GM12878 (cell line): Measurements from ENCODE around the gene SCARF2. TPM values are rescaled to one million over a fixed set of nuclear protein-coding genes. Genes with fewer than 3 reads are reported as not detected.

Experiments
- ATAC-seq: fragments of 200-7000 bp; cut with Tn5 transposase; 3 replicates; pipeline ENCODE4 v1.9.1; 2020; ENCODE audit warnings: mild to moderate bottlenecking, moderate library complexity
- BruUV-seq: library from RNA; stranded (reverse); fragments of 400-500 nt; replicated peaks from 2 replicates; lab custom pipeline; 2021; lab: Mats Ljungman, UMichigan
- CTCF ChIA-PET: fragments of 300-600 bp; sonication (Branson Sonifier 250); formaldehyde crosslinking; extraction: SDS; loops from one replicate; lab custom pipeline; 2021; ENCODE audit warnings: inconsistent platforms; lab: Yijun Ruan, JAX
- POLR2A ChIA-PET: fragments of 350-600 bp; formaldehyde crosslinking; extraction: SDS; loops from one replicate; lab custom pipeline; 2021; ENCODE audit warnings: inconsistent platforms; lab: Charles Lee
- RAD21 ChIA-PET: fragments of 300-600 bp; sonication (Branson Sonifier 250); formaldehyde crosslinking; loops from one replicate; lab custom pipeline; 2023; ENCODE audit warnings: antibody characterized with exemption; ENCODE audit not compliant: unreplicated experiment; lab: Charles Lee
- SMC1A ChIA-PET: fragments of 300-600 bp; sonication (Branson Sonifier 250); formaldehyde crosslinking; loops from one replicate; lab custom pipeline; 2023; ENCODE audit not compliant: unreplicated experiment, uncharacterized antibody; lab: Charles Lee
- DNase-seq: peaks from one replicate; pipeline ENCODE4 v3.0.0-alpha.2; 2011; ENCODE audit warnings: low read depth, low spot score
- FAIRE-seq: peaks from 3 replicates; lab custom pipeline; 2011; peaks lifted over from hg19 to GRCh38; lab: Jason Lieb, UNC
- H2AFZ ChIP-seq: 2 replicates; pipeline ENCODE4 v1.6.0; 2011; ENCODE audit warnings: low read depth, low read length, control low read depth; ENCODE audit not compliant: control insufficient read depth
- H3K27ac ChIP-seq: 2 replicates; pipeline ENCODE4 v1.5.1; 2011; ENCODE audit warnings: control low read depth; ENCODE audit not compliant: control insufficient read depth, insufficient read depth
- H3K27me3 ChIP-seq, 2 experiments: replicated peaks in 1 of 2; 2 replicates each; pipeline versions ENCODE4 v1.6.0 to v1.6.1; 2011; ENCODE audit warnings: low read length in 1 of 2; ENCODE audit not compliant: control insufficient read depth in 2 of 2, insufficient read depth in 2 of 2
- H3K36me3 ChIP-seq, 2 experiments: 2 replicates each; pipeline ENCODE4 v1.5.1; 2011; ENCODE audit warnings: low read length in 1 of 2; ENCODE audit not compliant: control insufficient read depth in 2 of 2, insufficient read depth in 2 of 2
- H3K4me1 ChIP-seq: 2 replicates; pipeline ENCODE4 v1.6.1; 2011; ENCODE audit warnings: mild to moderate bottlenecking, low read length, moderate library complexity, mixed read lengths; ENCODE audit not compliant: control insufficient read depth, insufficient read depth
- H3K4me2 ChIP-seq: 2 replicates; pipeline ENCODE4 v1.6.0; 2011; ENCODE audit warnings: control low read depth; ENCODE audit not compliant: control insufficient read depth, insufficient read depth
- H3K4me3 ChIP-seq: fragments of 200-600 bp; sonication (generic); 2 replicates; pipeline ENCODE4 v1.5.1; 2016
- H3K79me2 ChIP-seq: 2 replicates; pipeline ENCODE4 v1.6.0; 2011; ENCODE audit warnings: low read length; ENCODE audit not compliant: control insufficient read depth, insufficient read depth
- H3K9ac ChIP-seq: 2 replicates; pipeline ENCODE4 v1.8.0; 2011; ENCODE audit warnings: low read length, control low read depth, mixed read lengths; ENCODE audit not compliant: control insufficient read depth, insufficient read depth
- H3K9me3 ChIP-seq: replicated peaks from 3 replicates; pipeline ENCODE4 v1.5.1; 2011; ENCODE audit warnings: mild to moderate bottlenecking, low read length; ENCODE audit not compliant: control insufficient read depth, insufficient read depth
- H4K20me1 ChIP-seq: 2 replicates; pipeline ENCODE4 v1.6.0; 2011; ENCODE audit not compliant: control insufficient read depth, insufficient read depth
- ASH2L ChIP-seq: fragments of 300-600, 200-600 bp; sonication (generic); IDR thresholded peaks from 2 replicates; pipeline ENCODE4 v1.6.1; 2017; ENCODE audit warnings: low read depth, mild to moderate bottlenecking, borderline replicate concordance
- ATF7 ChIP-seq: fragments of 450-650 bp; IDR thresholded peaks from 2 replicates; pipeline ENCODE4 v1.6.1; 2016; ENCODE audit warnings: low read depth, mild to moderate bottlenecking
- CBX3 ChIP-seq: fragments of 200-600 bp; sonication (generic); IDR thresholded peaks from 2 replicates; pipeline ENCODE4 v1.6.1; 2016; ENCODE audit warnings: low read depth, borderline replicate concordance
- E2F8 ChIP-seq: fragments of 450-650 bp; IDR thresholded peaks from 2 replicates; pipeline ENCODE4 v1.6.1; 2018; ENCODE audit warnings: mild to moderate bottlenecking, low read depth, moderate library complexity; ENCODE audit not compliant: partially characterized antibody
- HCFC1 ChIP-seq: fragments of 150-350 bp; IDR thresholded peaks from 2 replicates; pipeline ENCODE4 v1.6.1; 2014; ENCODE audit warnings: low read length
- JUNB ChIP-seq: IDR thresholded peaks from 2 replicates; pipeline ENCODE4 v1.6.1; 2016; ENCODE audit warnings: antibody characterized with exemption, mild to moderate bottlenecking
- MEF2B ChIP-seq: fragments of 450-650 bp; IDR thresholded peaks from 2 replicates; pipeline ENCODE4 v1.6.1; 2018; ENCODE audit warnings: mild to moderate bottlenecking, moderate library complexity; ENCODE audit not compliant: partially characterized antibody, poor library complexity, severe bottlenecking
- MLLT1 ChIP-seq: fragments of 450-650 bp; IDR thresholded peaks from 2 replicates; pipeline ENCODE4 v1.6.1; 2016; ENCODE audit warnings: mild to moderate bottlenecking
- PKNOX1 ChIP-seq: fragments of 450-650 bp; IDR thresholded peaks from 2 replicates; pipeline ENCODE4 v1.6.1; 2016; ENCODE audit warnings: mild to moderate bottlenecking
- PML ChIP-seq: IDR thresholded peaks from 2 replicates; pipeline ENCODE4 v1.6.1; 2012; ENCODE audit warnings: low read length, inconsistent platforms
- RUNX3 ChIP-seq: IDR thresholded peaks from 2 replicates; pipeline ENCODE4 v1.6.1; 2012; ENCODE audit warnings: low read length, inconsistent platforms
- SREBF2 ChIP-seq: IDR thresholded peaks from 2 replicates; pipeline ENCODE4 v1.6.1; 2012; ENCODE audit warnings: mild to moderate bottlenecking, low read length
- ZSCAN29 ChIP-seq: fragments of 450-650 bp; IDR thresholded peaks from 2 replicates; pipeline ENCODE4 v1.6.1; 2017; ENCODE audit warnings: mild to moderate bottlenecking, moderate library complexity
- WGBS: methylation state at CpG from one replicate; pipeline ENCODE4 v1.1.6; 2016; ENCODE audit warnings: low lambda C conversion rate; ENCODE audit not compliant: insufficient replicate concordance, insufficient coverage; ENCODE audit errors: missing lambda C conversion rate; 5-methylcytosine and 5-hydroxymethylcytosine counted together
- in situ Hi-C: fragments of 300-500 bp; cut with MboI; formaldehyde crosslinking; loops from 9 replicates; pipeline ENCODE4 v1.14.3; 2018; ENCODE audit warnings: mixed read lengths
- intact Hi-C: fragments of 100-400 bp; cut with micrococcal nuclease; formaldehyde crosslinking; loops from one replicate; pipeline ENCODE4 v1.14.2; 2022; ENCODE audit not compliant: unreplicated experiment
- polyA plus RNA-seq, 11 experiments: library from polyadenylated mRNA; depleted of rRNA in 4 of 11; unstranded in 6 of 11; stranded (reverse) in 5 of 11; fragments of >200 nt; fragmentation: Nextera tagmentation in 4 of 11; fragmentation: Illumina TruSeq in 1 of 11; extraction: Ambion mirVana in 4 of 11; extraction: Trizol in 1 of 11; gene quantifications; 1 replicate in 1 of 11; 2 replicates in 10 of 11; pipeline versions ENCODE4 v1.2.1 to v1.2.3, GENCODE V29; 2011 to 2016; ENCODE audit warnings: inconsistent platforms in 2 of 11, missing spikeins in 2 of 11, low read depth in 1 of 11
- total RNA-seq, 4 experiments: library from RNA; depleted of rRNA in 3 of 4; stranded (reverse); fragments of >200 nt in 3 of 4; fragmentation: Illumina TruSeq in 1 of 4; extraction: Trizol in 1 of 4; gene quantifications; 2 replicates each; pipeline versions ENCODE4 v1.2.1 to v1.2.3, GENCODE V29; 2013 to 2021

The SCARF2 gene
- total and polyA plus RNA-seq, 10 of the 15 experiments (the other 5 are each of a cell fraction or from before 2014, with no cell fraction given), result 0.01 to 0.74 (median 0.17) TPM; not detected in 5

- in situ Hi-C loops, result no loop called here
- Histone ChIP-seq H3K79me2 (no peaks in the 10 kb centered on the region), H3K9me3 (no peaks in the 10 kb centered on the region), H3K4me3 (no peak overlapping the region), H3K4me2 (no peak overlapping the region), H3K36me3 (no peaks in the 10 kb centered on the region), H2AFZ (no peak overlapping the region), H3K27me3 (no peaks in the 10 kb centered on the region), H3K4me1 (peaks cover 8% of the 10 kb centered on the region), H3K27ac (no peak overlapping the region), H4K20me1 (no peaks in the 10 kb centered on the region), H3K9ac (no peak overlapping the region)
- CTCF ChIA-PET, result no interaction called here
- 50% methylated on average over 2 of the region's 2 CpGs for WGBS
- POLR2A ChIA-PET, result interaction anchor here (0.7 kb wide), 1 partner anchor 10 kb away, joined by 5 read pairs; no protein-coding TSS in a partner anchor
- no peak for DNase-seq
- SMC1A ChIA-PET, result interaction anchor here (1.4 kb wide), 1 partner anchor 59 kb away, joined by 3 read pairs; no protein-coding TSS in a partner anchor
- TF ChIP-seq CBX3 (no peak), E2F8 (no peak), HCFC1 (no peak)
- intact Hi-C loops, result no loop called here
- no peak for FAIRE-seq
- RAD21 ChIA-PET, result no interaction called here
- no peak for ATAC-seq
- no TSS peak for BruUV-seq
Observed at GRCh38 chr22:20397498-20397897, 40.1 kb downstream of the SCARF2 start.

- POLR2A ChIA-PET, result no interaction called here
- WGBS, result 0% methylated on average over 1 of the region's 1 CpG
- FAIRE-seq, result peak; percentile 77
Observed at GRCh38 chr22:20396639-20397038, 41.0 kb downstream of the SCARF2 start.

More at GRCh38 chr22:20396639-20397038, 41.0 kb downstream of the SCARF2 start:
- Histone ChIP-seq H4K20me1 (no peaks in the 10 kb centered on the region), H3K27me3 (no peaks in the 10 kb centered on the region), H3K9ac (no peak overlapping the region), H3K9me3 (no peaks in the 10 kb centered on the region), H2AFZ (no peak overlapping the region), H3K4me2 (peak overlapping the region; percentile 36), H3K27ac (no peak overlapping the region), H3K4me1 (peaks cover 8% of the 10 kb centered on the region), H3K4me3 (no peak overlapping the region), H3K79me2 (no peaks in the 10 kb centered on the region), H3K36me3 (no peaks in the 10 kb centered on the region)
- in situ Hi-C loops, result no loop called here
- ATAC-seq (peak; percentile 35), DNase-seq (peak; percentile 19)
- TF ChIP-seq MEF2B, result peak; percentile 85
- peak; percentile 57; the same call in 1 of the 2 replicates for TF ChIP-seq MLLT1
- TF ChIP-seq PML, result no peak
- no peak for TF ChIP-seq ZSCAN29
- 0 out of 2 replicates have a peak, but pooled peaks have one; percentile 16 for TF ChIP-seq PKNOX1
- no peak for TF ChIP-seq SREBF2
- TF ChIP-seq ASH2L, result no peak
- peak; percentile 46; the same call in 1 of the 2 replicates for TF ChIP-seq RUNX3
- TF ChIP-seq JUNB, result peak; percentile 27; the same call in 1 of the 2 replicates
- 0 out of 2 replicates have a peak, but pooled peaks have one; percentile 18 for TF ChIP-seq ATF7
- SMC1A ChIA-PET, result interaction anchor here (1.4 to 1.6 kb wide), 2 partner anchors 12 to 60 kb away, joined by 3 to 4 read pairs; no protein-coding TSS in a partner anchor
- CTCF ChIA-PET, result interaction anchor here (0.6 kb wide), 1 partner anchor 22 kb away, joined by 3 read pairs; no protein-coding TSS in a partner anchor
- RAD21 ChIA-PET, result no interaction called here
- intact Hi-C loops, result no loop called here
- BruUV-seq, result no TSS peak
